GM21423 (cell line): ENCODE data around the gene PSD.
A peak's percentile ranks its signal among the peaks of the same experiment; 100 is the strongest.

Source experiments
- ATAC-seq: cut with Tn5 transposase; IDR thresholded peaks from one replicate; pipeline ENCODE4 v1.9.1; 2021; ENCODE audit warnings: mild to moderate bottlenecking, moderate library complexity; ENCODE audit not compliant: unreplicated experiment

PSD gene

GRCh38 chr10:102449321-102450123 is 30.9 kb upstream of the PSD start:
- ATAC-seq, result peak; percentile 47

- ATAC-seq, result no peak
These were observed 26.3 kb upstream of the PSD start for GRCh38 chr10:102444851-102445250.

- ATAC-seq, result no peak
These were observed 19.8 kb upstream of the PSD start for GRCh38 chr10:102438374-102438773.

GRCh38 chr10:102437515-102437914 is 18.9 kb upstream of the PSD start:
- no peak for ATAC-seq

GRCh38 chr10:102436312-102436711 is 17.7 kb upstream of the PSD start:
- ATAC-seq, result no peak

- no peak for ATAC-seq
These were observed 17.1 kb upstream of the PSD start for GRCh38 chr10:102435529-102436233.

DNA sequence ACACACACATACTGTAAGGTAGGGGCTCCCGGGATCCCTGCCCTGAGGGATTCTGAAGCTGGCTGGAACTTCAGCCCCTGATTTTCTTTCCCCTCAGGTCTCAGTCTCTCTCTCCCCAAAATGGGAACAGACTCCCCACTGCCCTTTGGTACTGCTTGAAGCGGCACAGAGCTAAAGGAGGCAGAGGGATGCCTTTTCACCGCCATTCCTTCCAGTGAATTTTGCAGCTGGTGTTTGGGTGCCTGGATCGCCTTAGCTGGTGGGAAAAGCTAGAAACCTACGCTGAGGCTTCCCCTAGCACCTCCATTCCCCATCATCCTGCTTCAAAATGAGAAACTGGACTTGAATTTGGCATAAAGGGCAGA is 16.5 kb upstream of the PSD start:
- no peak for ATAC-seq

- ATAC-seq, result no peak
These were observed 16.0 kb upstream of the PSD start for GRCh38 chr10:102434394-102435132.

GRCh38 chr10:102433619-102434046 is 15.0 kb upstream of the PSD start:
- ATAC-seq, result no peak

GRCh38 chr10:102432162-102432950 is 13.8 kb upstream of the PSD start, which contains the start of gene CUEDC2:
CUEDC2 (minus strand) TSS chr10:102432574; CDS start chr10:102425188, 7,386 bp downstream.
- peak; percentile 90 for ATAC-seq

GRCh38 chr10:102431452-102432124 is 13.0 kb upstream of the PSD start:
- ATAC-seq, result no peak

- no peak for ATAC-seq
These were observed 10.9 kb upstream of the PSD start for GRCh38 chr10:102429468-102429867.

- ATAC-seq, result no peak
These were observed 8.3 kb upstream of the PSD start for GRCh38 chr10:102426803-102427287.

GRCh38 chr10:102425444-102425843 is 6.9 kb upstream of the PSD start:
- no peak for ATAC-seq

DNA sequence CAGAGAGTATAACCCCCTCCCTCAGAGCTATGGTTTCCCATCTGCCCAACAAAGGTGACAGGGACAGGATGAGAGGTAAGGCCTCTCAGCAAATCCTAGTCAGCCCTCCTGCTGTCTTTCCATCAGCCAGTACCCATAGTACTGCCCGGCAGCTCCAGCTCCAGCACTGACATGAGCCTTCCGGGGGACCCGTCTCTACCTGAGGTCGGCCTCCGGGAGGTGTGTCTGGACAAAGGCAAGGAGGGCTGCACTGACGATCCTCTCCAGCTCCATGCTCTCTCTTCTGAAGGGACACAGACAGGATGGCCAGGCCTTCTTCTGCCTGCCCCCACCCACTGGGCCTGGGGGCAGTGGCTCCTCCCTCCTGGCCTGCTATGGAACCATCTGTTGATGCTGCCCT is 6.3 kb upstream of the PSD start:
- no peak for ATAC-seq

- ATAC-seq, result no peak
These were observed 5.6 kb upstream of the PSD start for GRCh38 chr10:102424145-102424544.

- no peak for ATAC-seq
These were observed 4.9 kb upstream of the PSD start for GRCh38 chr10:102423372-102423968.

- ATAC-seq, result no peak
These were observed 4.1 kb upstream of the PSD start for GRCh38 chr10:102422545-102423129.

DNA sequence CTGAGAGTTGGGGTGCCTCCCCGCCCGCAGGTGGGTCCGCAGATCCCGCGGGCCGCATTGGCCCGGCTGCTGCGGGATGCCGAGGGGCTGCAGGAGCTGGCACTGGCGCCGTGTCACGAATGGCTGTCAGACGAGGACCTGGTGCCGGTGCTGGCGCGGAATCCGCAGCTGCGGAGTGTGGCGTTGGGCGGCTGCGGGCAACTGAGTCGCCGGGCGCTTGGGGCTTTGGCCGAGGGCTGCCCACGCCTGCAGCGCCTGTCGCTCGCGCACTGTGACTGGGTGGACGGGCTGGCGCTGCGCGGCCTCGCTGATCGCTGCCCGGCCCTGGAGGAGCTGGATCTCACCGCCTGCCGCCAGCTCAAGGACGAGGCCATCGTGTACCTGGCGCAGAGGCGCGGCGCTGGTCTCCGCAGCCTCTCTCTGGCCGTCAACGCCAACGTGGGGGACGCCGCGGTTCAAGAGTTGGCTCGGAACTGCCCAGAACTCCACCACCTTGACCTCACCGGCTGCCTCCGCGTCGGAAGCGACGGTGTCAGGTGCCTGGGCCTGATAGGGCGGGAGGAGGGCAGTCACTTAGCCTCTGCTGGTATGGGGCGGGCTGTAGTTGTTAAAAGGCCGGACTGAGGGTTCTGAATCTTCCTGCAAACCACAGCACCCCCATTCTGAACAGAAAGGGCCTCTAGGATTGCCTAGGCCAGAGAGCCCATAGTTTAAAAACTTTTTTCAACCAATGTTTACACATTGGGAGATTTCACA is 3.4 kb upstream of the PSD start:
- ATAC-seq, result no peak
